K562 (cell line): ENCODE measurements around the gene MGST2. TPM values are rescaled to one million over a fixed set of nuclear protein-coding genes. Genes with fewer than 3 reads are reported as not detected.
A peak's percentile ranks its signal among the peaks of the same experiment; 100 is the strongest.

Experiments
- ATAC-seq: fragments of 200-7000 bp; cut with Tn5 transposase; 3 replicates; pipeline ENCODE4 v1.9.1; 2020; ENCODE audit warnings: moderate library complexity
- BruUV-seq: library from RNA; stranded (reverse); fragments of 400-500 nt; replicated peaks from 2 replicates; lab custom pipeline; 2021; lab: Mats Ljungman, UMichigan
- CTCF ChIA-PET: fragments of 300-600 bp; formaldehyde crosslinking; extraction: SDS; loops from one replicate; lab custom pipeline; 2021; ENCODE audit warnings: low intra/inter-chr PET ratio; lab: Yijun Ruan, JAX
- POLR2A ChIA-PET: fragments of 300-600, 350-650 bp; sonication (Branson Sonifier 250); formaldehyde crosslinking; extraction: SDS; loops from one replicate; lab custom pipeline; 2021; ENCODE audit warnings: antibody characterized with exemption, inconsistent platforms; lab: Yijun Ruan, JAX
- DNase-seq, 4 experiments: peaks; one replicate each; pipeline versions ENCODE4 v3.0.0 to v3.0.0-alpha.2; 2011 to 2018; ENCODE audit warnings: low spot score in 3 of 4, mixed read lengths in 3 of 4; ENCODE audit errors: extremely low read depth in 1 of 4
- FAIRE-seq: peaks from 2 replicates; lab custom pipeline; 2011; peaks lifted over from hg19 to GRCh38; lab: Jason Lieb, UNC
- H2AFZ ChIP-seq: 2 replicates; pipeline ENCODE4 v1.6.0; 2011; ENCODE audit warnings: low read depth, low read length, control low read depth, inconsistent platforms
- H3K27ac ChIP-seq: fragments of 200-600 bp; 3 replicates; pipeline ENCODE4 v1.8.0; 2011; ENCODE audit warnings: low read depth, mild to moderate bottlenecking, control low read depth, inconsistent platforms, low read length, moderate library complexity, mixed read lengths; ENCODE audit errors: extremely low read depth
- H3K27me3 ChIP-seq, 2 experiments: fragments of 300-600 bp in 1 of 2; 2 replicates in 1 of 2; 3 replicates in 1 of 2; pipeline versions ENCODE4 v1.6.0 to v1.8.0; 2011; ENCODE audit warnings: inconsistent platforms in 2 of 2, low read length in 2 of 2, mild to moderate bottlenecking in 1 of 2, mixed read lengths in 1 of 2, moderate library complexity in 1 of 2; ENCODE audit not compliant: control insufficient read depth in 2 of 2, insufficient read depth in 2 of 2
- H3K36me3 ChIP-seq: fragments of 300-600 bp; 3 replicates; pipeline ENCODE4 v1.8.0; 2011; ENCODE audit warnings: mild to moderate bottlenecking, low read length, inconsistent platforms; ENCODE audit not compliant: control insufficient read depth, insufficient read depth
- H3K4me1 ChIP-seq, 2 experiments: fragments of 200-600 bp in 1 of 2; replicated peaks in 1 of 2; 2 replicates in 1 of 2; 3 replicates in 1 of 2; pipeline versions ENCODE4 v1.5.1 to v1.8.0; 2011; ENCODE audit warnings: inconsistent platforms in 2 of 2, low read length in 2 of 2, mild to moderate bottlenecking in 1 of 2, mixed read lengths in 1 of 2, moderate library complexity in 1 of 2; ENCODE audit not compliant: control insufficient read depth in 2 of 2, insufficient read depth in 2 of 2
- H3K4me2 ChIP-seq: 2 replicates; pipeline ENCODE4 v1.6.1; 2011; ENCODE audit warnings: low read length, control low read depth, inconsistent platforms, mixed read lengths; ENCODE audit not compliant: insufficient read depth
- H3K4me3 ChIP-seq: fragments of 200-600 bp; sonication (generic), shearing (Covaris generic); 2 replicates; pipeline ENCODE4 v1.5.1; 2016; ENCODE audit warnings: control low read depth, inconsistent platforms
- H3K79me2 ChIP-seq: fragments of 200-600 bp; 3 replicates; pipeline ENCODE4 v1.8.0; 2011; ENCODE audit warnings: low read length, inconsistent platforms; ENCODE audit not compliant: control insufficient read depth, insufficient read depth
- H3K9ac ChIP-seq, 2 experiments: 2 replicates each; pipeline versions ENCODE4 v1.6.0 to v1.6.1; 2011; ENCODE audit warnings: low read depth in 2 of 2, low read length in 2 of 2, control low read depth in 1 of 2, inconsistent platforms in 1 of 2, mild to moderate bottlenecking in 1 of 2, mixed read lengths in 1 of 2; ENCODE audit not compliant: insufficient read depth in 1 of 2
- H3K9me1 ChIP-seq: one replicate; pipeline ENCODE4 v1.6.0; 2011; ENCODE audit warnings: inconsistent platforms, mild to moderate bottlenecking, low read length, moderate library complexity; ENCODE audit not compliant: control insufficient read depth, insufficient read depth
- H3K9me3 ChIP-seq: replicated peaks from 2 replicates; pipeline ENCODE4 v1.5.1; 2011; ENCODE audit warnings: low read depth, low read length, inconsistent platforms; ENCODE audit not compliant: control insufficient read depth, insufficient read depth
- H4K20me1 ChIP-seq: replicated peaks from 2 replicates; pipeline ENCODE4 v1.6.1; 2011; ENCODE audit warnings: low read length, inconsistent platforms, mixed read lengths; ENCODE audit not compliant: control insufficient read depth, insufficient read depth
- CSDE1 ChIP-seq, 2 experiments: fragments of 450-650 bp; IDR thresholded peaks; 2 replicates each; pipeline ENCODE4 v1.6.1; 2016; ENCODE audit warnings: mild to moderate bottlenecking in 1 of 2
- ZHX1 ChIP-seq: fragments of 150-350 bp; conservative IDR thresholded peaks from 2 replicates; pipeline ENCODE4 v1.6.1; 2014; ENCODE audit warnings: low read length
- ZNF224 ChIP-seq: sonication (generic); formaldehyde crosslinking; IDR thresholded peaks from 2 replicates; pipeline ENCODE4 v1.8.0; 2022; ENCODE audit warnings: mild to moderate bottlenecking, missing genetic modification reagents
- ZNF444 ChIP-seq: fragments of 250-450 bp; sonication (Bioruptor Pico); IDR thresholded peaks from 2 replicates; pipeline ENCODE4 v1.4.0; 2020; ENCODE audit warnings: mild to moderate bottlenecking, moderate library complexity
- WGBS: fragments of 100-300 bp; shearing (Covaris generic); methylation state at CpG from one replicate; pipeline ENCODE4 v1.1.6; 2016; ENCODE audit warnings: low coverage, mixed read lengths; ENCODE audit not compliant: insufficient coverage; ENCODE audit errors: missing lambda C conversion rate; 5-methylcytosine and 5-hydroxymethylcytosine counted together
- in situ Hi-C: fragments of 300-500 bp; cut with MboI; formaldehyde crosslinking; loops from 4 replicates; pipeline ENCODE4 v1.15.0; 2018; ENCODE audit warnings: inconsistent platforms, mixed read lengths
- intact Hi-C: fragments of 100-400 bp; cut with micrococcal nuclease; formaldehyde crosslinking; loops from 2 replicates; pipeline ENCODE4 v1.14.2; 2022
- polyA plus RNA-seq, 8 experiments: library from polyadenylated mRNA; depleted of rRNA in 4 of 8; stranded (reverse) in 5 of 8; unstranded in 3 of 8; fragments of >200 nt; fragmentation: Nextera tagmentation in 2 of 8; fragmentation: Illumina TruSeq in 1 of 8; extraction: Ambion mirVana in 2 of 8; extraction: Trizol in 1 of 8; gene quantifications; 2 replicates each; pipeline versions ENCODE4 v1.2.1 to v1.2.3, GENCODE V29; 2011 to 2014; ENCODE audit warnings: inconsistent platforms in 1 of 8, missing spikeins in 1 of 8
- total RNA-seq, 7 experiments: library from RNA; depleted of rRNA in 6 of 7; stranded (reverse); fragments of >200 nt in 6 of 7; fragmentation: Illumina TruSeq in 2 of 7; extraction: Trizol in 2 of 7; gene quantifications; 2 replicates each; pipeline versions ENCODE4 v1.2.1 to v1.2.3, GENCODE V29; 2011 to 2021; ENCODE audit warnings: low replicate concordance in 1 of 7
- TF ChIP-seq, protein P1 (sequence below): fragments of 450-650 bp; conservative IDR thresholded peaks from 2 replicates; pipeline ENCODE4 v1.6.1; 2016; ENCODE audit warnings: missing genetic modification characterization, low read depth, mild to moderate bottlenecking, missing compliant biosample characterization, moderate library complexity

MGST2 gene
- total and polyA plus RNA-seq, 9 of the 15 experiments (the other 6 are each of a cell fraction or from before 2014, with no cell fraction given) = 38.7 to 115 (median 84.6) TPM

DNA sequence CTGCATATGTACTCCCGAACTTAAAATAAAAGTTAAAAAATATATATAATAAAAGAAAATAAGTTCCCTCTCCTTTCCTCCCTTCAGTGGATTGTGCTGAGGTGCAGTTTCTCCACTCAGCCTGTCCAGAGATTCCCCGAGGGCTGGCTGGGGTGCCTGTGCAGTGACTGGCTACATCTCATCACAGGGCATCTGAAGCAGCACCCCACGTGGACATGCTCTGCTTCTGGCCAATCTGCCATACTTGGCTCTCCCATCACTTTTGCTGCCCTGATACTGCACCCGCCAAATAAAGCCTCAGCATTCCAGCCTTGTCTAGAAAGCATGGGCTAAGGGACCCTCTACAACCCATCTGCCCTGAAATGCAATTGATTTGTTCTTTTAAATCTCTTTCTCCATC is 11.1 kb upstream of the MGST2 start:
- Histone ChIP-seq H3K4me3 (no peak overlapping the region), H3K4me2 (no peak overlapping the region), H2AFZ (no peak overlapping the region), H3K36me3 (no peaks in the 10 kb centered on the region), H3K4me1 (peaks cover 0 to 5% of the 10 kb centered on the region in 2 experiments; a peak in 2 of 5 replicates), H3K79me2 (no peaks in the 10 kb centered on the region), H4K20me1 (no peaks in the 10 kb centered on the region; the same call in 1 of the 2 replicates), H3K9me3 (no peaks in the 10 kb centered on the region), H3K9ac (no peak overlapping the region), H3K9me1 (no peaks in the 10 kb centered on the region), H3K27ac (no peak overlapping the region), H3K27me3 (peaks cover 7 to 18% of the 10 kb centered on the region in 2 experiments; a peak in 4 of 5 replicates)
- 3% methylated on average over 4 of the region's 4 CpGs for WGBS
- ChIA-PET CTCF (interaction anchor here (1.1 kb wide), 1 partner anchor 705 kb away, joined by 3 read pairs; no protein-coding TSS in a partner anchor), POLR2A (interaction anchor here (0.6 to 1.3 kb wide), 2 partner anchors 9 to 11 kb away, joined by 3 to 6 read pairs; partner anchors contain the start of gene MGST2)
- BruUV-seq = no TSS peak
- DNase-seq (no peak), FAIRE-seq (no peak), ATAC-seq (no peak)
- in situ Hi-C loops (loop anchor here (5.0 kb wide), 1 partner anchor 47 kb away; no protein-coding TSS in a partner anchor), intact Hi-C loops (loop anchor here (5.0 to 10.0 kb wide), 2 partner anchors 157 to 470 kb away; no protein-coding TSS in a partner anchor)
- TF ChIP-seq ZNF444 (CRISPR knock-in tag) = no peak
- no peak for TF ChIP-seq ZNF224 (CRISPR knock-in tag)
- TF ChIP-seq CSDE1 (IDR thresholded peaks at IDR 0.05) = no peak

GRCh38 chr4:139655116-139655515 is 10.5 kb upstream of the MGST2 start:
- in situ Hi-C loops = no loop called here
- H2AFZ ChIP-seq = no peak overlapping the region
- no peak for FAIRE-seq
- DNase-seq = peak in 1 of 4 experiments; percentile 32
- ChIA-PET POLR2A (interaction anchor here (0.6 kb wide), 1 partner anchor 11 kb away, joined by 3 read pairs; the partner anchor contains the start of gene MGST2), CTCF (interaction anchor here (1.1 to 1.3 kb wide), 2 partner anchors 51 to 705 kb away, joined by 3 to 4 read pairs; no protein-coding TSS in a partner anchor)
- H4K20me1 ChIP-seq = no peaks in the 10 kb centered on the region; the same call in 1 of the 2 replicates
- no peak overlapping the region for H3K4me2 ChIP-seq
- H3K4me3 ChIP-seq = no peak overlapping the region
- ATAC-seq = peak; percentile 55
- WGBS = 0% methylated on average over 3 of the region's 3 CpGs
- H3K9me3 ChIP-seq = no peaks in the 10 kb centered on the region
- no peaks in the 10 kb centered on the region for H3K9me1 ChIP-seq
- H3K9ac ChIP-seq = no peak overlapping the region
- BruUV-seq = no TSS peak
- H3K4me1 ChIP-seq = peaks cover 0 to 5% of the 10 kb centered on the region in 2 experiments; a peak in 2 of 5 replicates
- no peaks in the 10 kb centered on the region for H3K36me3 ChIP-seq
- H3K27me3 ChIP-seq = peaks cover 7 to 18% of the 10 kb centered on the region in 2 experiments; a peak in 4 of 5 replicates
- H3K79me2 ChIP-seq = no peaks in the 10 kb centered on the region
- H3K27ac ChIP-seq = no peak overlapping the region
- intact Hi-C loops = loop anchor here (1.0 to 10.0 kb wide), 5 partner anchors 37 to 1197 kb away; no protein-coding TSS in a partner anchor
- no peak for TF ChIP-seq ZHX1
- TF ChIP-seq, protein P1, sequence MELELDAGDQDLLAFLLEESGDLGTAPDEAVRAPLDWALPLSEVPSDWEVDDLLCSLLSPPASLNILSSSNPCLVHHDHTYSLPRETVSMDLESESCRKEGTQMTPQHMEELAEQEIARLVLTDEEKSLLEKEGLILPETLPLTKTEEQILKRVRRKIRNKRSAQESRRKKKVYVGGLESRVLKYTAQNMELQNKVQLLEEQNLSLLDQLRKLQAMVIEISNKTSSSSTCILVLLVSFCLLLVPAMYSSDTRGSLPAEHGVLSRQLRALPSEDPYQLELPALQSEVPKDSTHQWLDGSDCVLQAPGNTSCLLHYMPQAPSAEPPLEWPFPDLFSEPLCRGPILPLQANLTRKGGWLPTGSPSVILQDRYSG = no peak
